Choroid plexus epithelial cell (primary cell): ENCODE data around the gene PRPF40A.

Experiments
- DNase-seq: peaks from one replicate; pipeline ENCODE4 v3.0.0-alpha.2; 2010; ENCODE audit warnings: low read depth
- H3K4me3 ChIP-seq: 2 replicates; pipeline ENCODE4 v1.5.1; 2011; ENCODE audit warnings: low read depth, mild to moderate bottlenecking, control low read depth, low read length, moderate library complexity
- CTCF ChIP-seq: conservative IDR thresholded peaks from 2 replicates; pipeline ENCODE4 v1.5.1; 2011; ENCODE audit warnings: low read depth, mild to moderate bottlenecking, control low read depth, inconsistent platforms, low read length, moderate library complexity

The PRPF40A gene

GRCh38 chr2:152602750-152603149, 114.5 kb downstream of the PRPF40A start:
- H3K4me3 ChIP-seq: no peak overlapping the region
- TF ChIP-seq CTCF: no peak
- DNase-seq: no peak
